Dendritic cell treated with granulocyte-macrophage colony-stimulating factor and Interleukin-4, amounts not matched to agents 40 ng/mL and 50 ng/mL, for 4 days (primary cell): ENCODE results near the gene SAMD14.

ENCODE experiments used
- H3K27ac Mint-ChIP-seq: one replicate; pipeline ENCODE4 v1.8.0; 2022; ENCODE audit warnings: mild to moderate bottlenecking, mixed read lengths
- H3K27me3 Mint-ChIP-seq: one replicate; pipeline ENCODE4 v1.8.0; 2022; ENCODE audit warnings: mild to moderate bottlenecking, mixed read lengths
- H3K36me3 Mint-ChIP-seq: one replicate; pipeline ENCODE4 v1.8.0; 2022; ENCODE audit warnings: low read depth, mixed read lengths
- H3K4me1 Mint-ChIP-seq: one replicate; pipeline ENCODE4 v1.8.0; 2022; ENCODE audit warnings: low read depth, mixed read lengths
- H3K4me3 Mint-ChIP-seq: one replicate; pipeline ENCODE4 v1.8.0; 2022; ENCODE audit warnings: mild to moderate bottlenecking, moderate library complexity, mixed read lengths
- H3K9me3 Mint-ChIP-seq: one replicate; pipeline ENCODE4 v1.8.0; 2022; ENCODE audit warnings: mixed read lengths
- intact Hi-C: fragments of 100-400 bp; cut with micrococcal nuclease; formaldehyde crosslinking; loops from one replicate; pipeline ENCODE4 v1.15.0; 2022

The SAMD14 gene

GRCh38 chr17:50148226-50149090, 18.5 kb upstream of the SAMD14 start:
- H3K36me3 Mint-ChIP-seq, result peaks cover 71% of the 10 kb centered on the region
- intact Hi-C loops, result loop anchor here (1.0 to 5.0 kb wide), 2 partner anchors 8 to 199 kb away; partner anchors contain the start of gene XYLT2

GRCh38 chr17:50147841-50148225, 17.9 kb upstream of the SAMD14 start:
- Mint-ChIP-seq H3K4me1 (peaks cover 59% of the 10 kb centered on the region), H3K4me3 (peak overlapping the region; percentile 89), H3K9me3 (no peaks in the 10 kb centered on the region), H3K36me3 (peaks cover 78% of the 10 kb centered on the region), H3K27me3 (no peaks in the 10 kb centered on the region), H3K27ac (peak overlapping the region; percentile 80)
- intact Hi-C loops, result loop anchor here (1.0 to 5.0 kb wide), 2 partner anchors 8 to 199 kb away; partner anchors contain the start of gene XYLT2

More at GRCh38 chr17:50148226-50149090, 18.5 kb upstream of the SAMD14 start:
- Mint-ChIP-seq H3K27ac (peak overlapping the region; percentile 80), H3K4me3 (peak overlapping the region; percentile 89), H3K27me3 (no peaks in the 10 kb centered on the region), H3K4me1 (peaks cover 56% of the 10 kb centered on the region), H3K9me3 (no peaks in the 10 kb centered on the region)

- Mint-ChIP-seq H3K27ac (peak overlapping the region; percentile 80), H3K4me1 (peaks cover 59% of the 10 kb centered on the region), H3K9me3 (no peaks in the 10 kb centered on the region), H3K27me3 (no peaks in the 10 kb centered on the region), H3K36me3 (peaks cover 85% of the 10 kb centered on the region), H3K4me3 (peak overlapping the region; percentile 89)
- intact Hi-C loops, result loop anchor here (5.0 kb wide), 1 partner anchor 200 kb away; the partner anchor contains the start of gene XYLT2
Measured at GRCh38 chr17:50146927-50147665, 17.1 kb upstream of the SAMD14 start.

- H3K4me3 Mint-ChIP-seq, result peak overlapping the region; percentile 89
- H3K4me1 Mint-ChIP-seq, result peaks cover 62% of the 10 kb centered on the region
- intact Hi-C loops, result loop anchor here (5.0 kb wide), 1 partner anchor 201 kb away; the partner anchor contains the start of gene XYLT2
- peaks cover 92% of the 10 kb centered on the region for H3K36me3 Mint-ChIP-seq
- no peaks in the 10 kb centered on the region for H3K27me3 Mint-ChIP-seq
- H3K27ac Mint-ChIP-seq, result peak overlapping the region; percentile 80
- H3K9me3 Mint-ChIP-seq, result no peaks in the 10 kb centered on the region
Measured at GRCh38 chr17:50146230-50146926, 16.4 kb upstream of the SAMD14 start.

DNA sequence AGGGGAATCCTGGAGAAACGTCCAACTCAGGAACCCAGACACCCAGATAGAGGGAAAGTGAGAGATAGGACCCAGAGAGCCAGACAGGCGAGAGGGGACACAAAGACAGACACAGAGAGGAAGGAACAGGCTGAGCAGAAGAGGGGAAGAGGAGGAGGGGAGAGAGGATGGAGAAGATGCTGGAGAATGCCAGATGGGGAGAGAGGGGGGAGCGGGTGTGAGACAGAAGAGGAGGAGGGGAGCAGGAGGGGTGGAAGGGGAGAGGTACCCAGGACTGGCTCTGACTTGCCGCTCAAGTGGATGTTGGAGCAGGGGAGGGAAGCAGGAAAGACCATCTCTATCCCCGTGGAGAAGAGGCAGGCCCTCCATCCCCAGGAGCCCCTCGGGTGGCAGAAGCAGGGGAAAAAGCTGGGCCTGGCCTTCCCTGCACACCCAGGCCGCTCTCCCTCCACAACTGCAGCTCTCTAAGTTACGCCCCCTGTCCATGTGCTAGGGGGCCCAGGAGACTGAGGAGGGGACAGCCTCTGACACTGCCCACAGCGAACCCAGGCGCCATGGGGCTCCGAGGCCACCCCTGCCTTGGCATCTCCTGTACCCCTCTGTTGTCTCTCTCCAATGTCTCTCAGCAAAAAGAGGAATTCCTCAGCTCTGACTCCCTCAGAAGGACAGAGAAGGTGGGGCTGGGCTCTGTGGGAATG, 15.7 kb upstream of the SAMD14 start:
- intact Hi-C loops, result loop anchor here (5.0 kb wide), 1 partner anchor 202 kb away; the partner anchor contains the start of gene XYLT2
- Mint-ChIP-seq H3K4me3 (peak overlapping the region; percentile 89), H3K36me3 (peaks cover 97% of the 10 kb centered on the region), H3K27ac (peak overlapping the region; percentile 24), H3K9me3 (no peaks in the 10 kb centered on the region), H3K4me1 (peaks cover 69% of the 10 kb centered on the region), H3K27me3 (no peaks in the 10 kb centered on the region)

GRCh38 chr17:50144845-50145531, 15.0 kb upstream of the SAMD14 start:
- Mint-ChIP-seq H3K36me3 (peaks cover 100% of the 10 kb centered on the region), H3K4me1 (peaks cover 76% of the 10 kb centered on the region), H3K27ac (peak overlapping the region; percentile 55), H3K4me3 (peak overlapping the region; percentile 89), H3K9me3 (peaks cover 5% of the 10 kb centered on the region), H3K27me3 (no peaks in the 10 kb centered on the region)
- intact Hi-C loops, result loop anchor here (5.0 kb wide), 1 partner anchor 202 kb away; the partner anchor contains the start of gene XYLT2

DNA sequence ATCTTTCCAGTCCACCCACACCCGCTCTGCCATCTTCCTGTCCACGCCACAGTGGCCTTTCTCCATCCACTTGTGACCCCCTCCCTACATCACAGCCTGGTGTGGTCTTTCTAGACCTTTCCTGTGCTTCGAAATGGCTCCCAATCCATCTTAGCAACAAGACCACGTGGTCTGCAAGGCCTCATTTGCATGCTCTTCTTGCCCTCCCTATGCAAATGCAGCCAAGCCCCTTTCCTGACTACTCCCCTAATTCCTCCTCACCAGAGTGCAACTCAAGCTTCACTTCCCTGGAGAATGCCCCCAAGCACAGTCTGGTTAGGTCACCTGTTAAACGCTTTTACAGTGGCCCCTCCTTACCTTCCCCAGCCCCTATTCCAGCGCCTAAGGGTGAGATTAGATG, 14.4 kb upstream of the SAMD14 start:
- Mint-ChIP-seq H3K27me3 (no peaks in the 10 kb centered on the region), H3K4me1 (peaks cover 83% of the 10 kb centered on the region), H3K36me3 (peaks cover 100% of the 10 kb centered on the region), H3K27ac (peak overlapping the region; percentile 55), H3K4me3 (no peak overlapping the region), H3K9me3 (peaks cover 7% of the 10 kb centered on the region)
- intact Hi-C loops, result no loop called here

- no peak overlapping the region for H3K27ac Mint-ChIP-seq
- H3K9me3 Mint-ChIP-seq, result peaks cover 7% of the 10 kb centered on the region
- no peaks in the 10 kb centered on the region for H3K27me3 Mint-ChIP-seq
- H3K36me3 Mint-ChIP-seq, result peaks cover 100% of the 10 kb centered on the region
- intact Hi-C loops, result no loop called here
- H3K4me3 Mint-ChIP-seq, result no peak overlapping the region
- H3K4me1 Mint-ChIP-seq, result peaks cover 86% of the 10 kb centered on the region
Measured at GRCh38 chr17:50143461-50144176, 13.7 kb upstream of the SAMD14 start.

GRCh38 chr17:50141745-50142110, 11.8 kb upstream of the SAMD14 start:
- intact Hi-C loops, result no loop called here
- Mint-ChIP-seq H3K27me3 (no peaks in the 10 kb centered on the region), H3K4me3 (no peak overlapping the region), H3K36me3 (peaks cover 100% of the 10 kb centered on the region), H3K4me1 (peaks cover 91% of the 10 kb centered on the region), H3K27ac (peak overlapping the region; percentile 8), H3K9me3 (peaks cover 7% of the 10 kb centered on the region)

DNA sequence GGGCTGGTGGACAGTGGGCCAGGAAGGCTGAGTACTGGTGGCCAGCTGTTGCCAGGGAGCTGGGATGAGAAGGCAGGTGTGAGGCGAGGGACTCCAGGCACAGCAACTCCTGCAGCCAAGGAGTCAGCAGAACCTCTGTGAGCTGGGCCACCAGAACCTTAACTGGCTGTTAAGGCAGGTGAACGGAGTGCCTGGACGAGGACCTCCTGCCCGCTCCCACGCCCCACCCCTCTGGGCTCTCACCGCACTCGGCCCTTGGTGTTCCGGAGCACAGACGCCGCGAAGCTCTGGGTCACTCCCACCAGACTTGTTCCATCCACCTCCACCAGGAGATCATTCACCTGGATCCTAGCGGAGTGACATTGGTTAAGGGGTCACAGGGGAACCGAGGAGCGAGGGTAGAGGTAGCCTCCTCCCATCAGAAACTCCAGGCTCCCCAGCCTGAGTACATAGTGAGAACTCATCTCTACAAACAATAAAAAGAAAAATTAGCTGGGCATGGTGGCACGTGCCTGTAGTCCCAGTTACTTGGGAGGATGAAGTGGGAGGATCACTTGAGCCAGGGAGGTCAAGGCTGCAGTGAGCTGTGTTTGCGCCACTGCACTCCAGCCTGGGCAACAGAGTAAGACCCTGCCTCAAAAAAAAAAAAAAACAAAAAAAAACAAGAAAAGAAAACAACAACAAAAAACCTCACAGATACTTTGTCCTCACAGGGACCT, 11.2 kb upstream of the SAMD14 start:
- Mint-ChIP-seq H3K27me3 (no peaks in the 10 kb centered on the region), H3K9me3 (peaks cover 7% of the 10 kb centered on the region), H3K4me1 (peaks cover 91% of the 10 kb centered on the region), H3K4me3 (no peak overlapping the region), H3K36me3 (peaks cover 100% of the 10 kb centered on the region), H3K27ac (peak overlapping the region; percentile 48)
- intact Hi-C loops, result no loop called here

- H3K4me3 Mint-ChIP-seq, result no peak overlapping the region
- intact Hi-C loops, result loop anchor here (1.0 kb wide), 2 partner anchors 8 to 58 kb away; no protein-coding TSS in a partner anchor
- peak overlapping the region; percentile 48 for H3K27ac Mint-ChIP-seq
- peaks cover 7% of the 10 kb centered on the region for H3K9me3 Mint-ChIP-seq
- H3K36me3 Mint-ChIP-seq, result peaks cover 100% of the 10 kb centered on the region
- H3K27me3 Mint-ChIP-seq, result no peaks in the 10 kb centered on the region
- H3K4me1 Mint-ChIP-seq, result peaks cover 81% of the 10 kb centered on the region
Measured at GRCh38 chr17:50139950-50140885, 10.3 kb upstream of the SAMD14 start.
